VCaP (cell line): ENCODE measurements around the gene RNF145.

Source experiments
- H3K27ac ChIP-seq: fragments of 450-650 bp; 2 replicates; pipeline ENCODE4 v1.5.1; 2017
- TF ChIP-seq, protein P1 (sequence below): fragments of 450-650 bp; conservative IDR thresholded peaks from 2 replicates; pipeline ENCODE4 v1.5.1; 2017; ENCODE audit warnings: mild to moderate bottlenecking, moderate library complexity

The RNF145 gene

DNA sequence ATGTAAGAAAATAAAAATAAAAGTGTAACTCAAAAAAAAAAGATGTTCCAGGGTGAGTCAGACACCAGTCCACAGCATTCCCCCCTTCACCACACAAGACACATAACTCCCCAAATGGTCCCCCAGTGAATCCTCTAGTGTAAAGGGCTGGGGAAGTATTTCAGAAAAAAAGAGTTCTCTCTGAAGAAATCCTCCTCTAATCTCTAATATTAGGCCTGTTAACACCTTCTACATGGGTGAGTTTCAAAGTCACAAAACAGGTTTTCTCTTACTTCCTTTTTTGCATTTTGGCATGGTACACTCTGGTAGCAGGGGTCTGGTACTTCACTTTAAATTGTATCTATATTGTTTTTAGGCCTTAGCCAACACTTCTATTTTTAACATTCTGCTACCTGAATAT is 28.2 kb downstream of the RNF145 start:
- TF ChIP-seq, protein P1, sequence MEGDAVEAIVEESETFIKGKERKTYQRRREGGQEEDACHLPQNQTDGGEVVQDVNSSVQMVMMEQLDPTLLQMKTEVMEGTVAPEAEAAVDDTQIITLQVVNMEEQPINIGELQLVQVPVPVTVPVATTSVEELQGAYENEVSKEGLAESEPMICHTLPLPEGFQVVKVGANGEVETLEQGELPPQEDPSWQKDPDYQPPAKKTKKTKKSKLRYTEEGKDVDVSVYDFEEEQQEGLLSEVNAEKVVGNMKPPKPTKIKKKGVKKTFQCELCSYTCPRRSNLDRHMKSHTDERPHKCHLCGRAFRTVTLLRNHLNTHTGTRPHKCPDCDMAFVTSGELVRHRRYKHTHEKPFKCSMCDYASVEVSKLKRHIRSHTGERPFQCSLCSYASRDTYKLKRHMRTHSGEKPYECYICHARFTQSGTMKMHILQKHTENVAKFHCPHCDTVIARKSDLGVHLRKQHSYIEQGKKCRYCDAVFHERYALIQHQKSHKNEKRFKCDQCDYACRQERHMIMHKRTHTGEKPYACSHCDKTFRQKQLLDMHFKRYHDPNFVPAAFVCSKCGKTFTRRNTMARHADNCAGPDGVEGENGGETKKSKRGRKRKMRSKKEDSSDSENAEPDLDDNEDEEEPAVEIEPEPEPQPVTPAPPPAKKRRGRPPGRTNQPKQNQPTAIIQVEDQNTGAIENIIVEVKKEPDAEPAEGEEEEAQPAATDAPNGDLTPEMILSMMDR = no peak
- no peak overlapping the region for H3K27ac ChIP-seq

DNA sequence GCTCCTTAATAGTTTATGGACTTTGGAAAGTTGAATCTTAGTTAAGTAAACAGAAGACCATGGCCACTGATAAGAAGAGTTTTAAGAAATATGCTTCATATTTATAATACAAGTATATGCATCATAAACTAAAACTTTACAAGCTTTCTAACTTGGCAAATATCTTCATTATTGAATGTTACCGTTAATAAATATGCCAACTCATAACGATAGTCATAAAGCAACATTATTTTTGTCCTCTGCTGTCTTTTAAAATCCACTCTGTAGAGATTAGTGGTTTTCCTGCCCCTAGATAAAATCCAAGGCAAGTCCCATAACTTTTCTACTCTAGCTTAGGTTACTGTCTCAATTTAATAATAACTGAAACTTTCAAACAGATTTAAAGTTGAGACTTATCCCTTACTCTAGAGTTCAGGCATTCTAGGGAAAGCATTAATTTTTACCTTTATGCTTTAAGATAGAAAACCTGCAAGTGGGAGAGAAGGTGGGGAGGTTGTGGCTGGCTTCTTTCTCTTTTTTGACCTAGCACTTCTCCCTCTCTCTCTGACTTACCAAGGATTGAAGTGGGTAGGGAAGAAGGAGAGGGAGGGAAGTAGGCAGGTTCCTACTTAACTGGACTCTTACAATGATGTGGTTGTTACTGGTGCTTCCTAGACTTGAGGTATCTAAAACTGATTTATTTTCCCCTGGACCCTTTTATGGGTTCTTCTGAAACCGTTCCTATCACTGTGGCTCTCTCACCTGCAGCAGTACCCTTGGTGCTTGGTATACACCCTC is 29.6 kb downstream of the RNF145 start:
- no peak overlapping the region for H3K27ac ChIP-seq
- TF ChIP-seq, protein P1 = no peak

DNA sequence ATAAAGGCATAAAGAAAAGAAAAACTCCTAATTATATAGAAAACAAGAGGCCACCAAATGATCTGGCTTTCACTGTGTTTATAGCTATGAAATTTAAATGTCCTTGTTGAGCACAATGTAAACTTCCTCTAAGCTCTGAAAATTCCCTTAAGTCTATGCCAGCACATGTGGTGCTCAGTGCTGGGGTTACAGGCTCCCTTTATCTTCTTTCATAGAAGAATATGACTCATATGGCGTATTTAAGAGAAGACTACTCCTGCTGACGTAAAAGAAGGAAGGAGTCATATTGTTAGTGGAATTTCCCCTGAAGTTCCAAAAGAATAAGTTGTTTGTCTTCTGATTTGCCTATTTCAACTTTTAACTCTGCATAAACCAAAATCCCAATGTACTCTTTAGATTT is 30.4 kb downstream of the RNF145 start:
- TF ChIP-seq, protein P1 = no peak
- no peak overlapping the region for H3K27ac ChIP-seq

DNA sequence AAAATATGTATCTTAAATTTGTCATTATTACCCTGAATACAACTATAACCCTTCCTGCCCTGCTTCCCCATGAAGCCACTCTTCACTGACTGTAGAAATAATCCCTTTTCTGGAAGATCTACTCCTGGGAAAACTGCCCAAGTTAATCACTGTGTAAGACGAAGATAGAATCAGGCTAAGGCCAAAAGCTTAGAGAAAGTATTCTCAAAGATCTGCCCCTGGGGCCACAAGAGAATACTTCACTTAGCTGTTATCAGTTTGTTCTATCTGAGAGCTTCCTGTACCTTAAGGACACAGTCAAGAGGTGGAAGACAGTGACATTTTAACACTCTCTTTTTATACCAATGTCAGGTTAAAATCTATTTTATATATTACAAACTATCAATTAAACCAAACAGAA is 33.8 kb downstream of the RNF145 start:
- TF ChIP-seq, protein P1 = no peak
- peak overlapping the region; percentile 37 for H3K27ac ChIP-seq

DNA sequence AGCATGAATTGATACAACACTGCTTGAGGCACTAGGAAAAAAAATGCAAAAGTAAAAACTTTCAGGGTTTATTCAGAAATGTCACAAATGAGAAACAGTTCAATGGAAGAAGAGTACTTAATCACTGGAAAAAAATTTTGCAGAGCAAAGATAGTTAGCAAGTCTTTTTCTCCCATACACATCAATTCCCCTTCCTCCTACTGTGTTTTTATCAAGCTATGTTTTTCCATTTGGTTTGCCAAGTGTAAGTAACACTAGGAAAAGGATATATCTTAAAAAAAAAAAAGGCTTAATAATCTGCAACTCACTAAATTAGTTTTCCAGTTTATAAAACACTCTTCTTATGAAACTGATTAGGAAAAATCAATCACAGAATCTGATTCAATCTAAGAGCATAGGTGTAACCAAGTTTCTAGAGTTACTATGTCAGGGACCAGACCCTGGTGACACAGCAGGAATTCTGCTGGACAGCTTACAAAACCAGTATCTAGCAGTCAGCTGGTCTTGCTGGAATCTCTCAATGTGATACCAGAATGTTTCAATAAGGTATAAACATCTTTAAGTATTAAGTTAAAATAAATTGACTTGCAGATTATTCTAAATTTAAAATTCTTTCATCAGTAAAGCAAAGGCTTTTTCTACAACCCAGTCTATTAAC is 34.7 kb downstream of the RNF145 start:
- TF ChIP-seq, protein P1 = no peak
- H3K27ac ChIP-seq = peak overlapping the region; percentile 37

DNA sequence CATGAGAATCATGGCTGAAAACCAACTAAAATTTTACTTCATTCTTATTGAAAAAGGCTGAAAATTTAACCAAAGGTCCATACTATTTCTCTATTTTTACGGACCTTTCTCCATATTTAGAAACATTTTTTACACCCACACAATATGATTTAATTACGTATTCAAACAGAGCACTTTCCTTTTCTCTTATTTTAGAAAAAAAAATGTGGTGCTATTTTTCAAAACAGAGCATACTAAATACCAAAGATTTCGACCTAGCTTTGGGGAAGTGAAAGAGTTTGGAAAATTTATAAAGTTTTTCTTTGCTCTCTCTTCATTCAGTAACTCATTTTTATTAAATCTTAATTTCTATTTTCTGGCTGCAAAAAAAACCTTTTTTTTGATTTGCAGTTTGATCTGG is 38.1 kb downstream of the RNF145 start:
- TF ChIP-seq, protein P1 = no peak
- no peak overlapping the region for H3K27ac ChIP-seq

DNA sequence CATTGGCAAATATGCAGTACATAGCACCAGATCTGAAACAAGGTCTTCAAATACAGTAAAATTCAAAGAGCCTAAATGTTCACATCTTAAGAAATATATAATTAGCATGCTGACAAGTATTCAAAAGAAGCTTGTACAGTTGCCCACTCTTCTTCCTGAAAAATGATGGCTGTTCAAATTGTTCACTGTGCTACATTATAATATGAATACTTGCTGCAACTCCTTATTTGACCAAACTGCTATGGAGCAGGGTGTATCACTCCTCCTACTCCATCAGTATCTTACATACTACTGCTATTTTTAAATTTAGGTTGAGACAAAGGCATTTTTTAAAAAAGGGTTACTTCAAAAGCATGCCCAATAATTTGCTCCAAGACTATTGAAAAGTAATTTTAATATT is 39.3 kb downstream of the RNF145 start:
- no peak overlapping the region for H3K27ac ChIP-seq
- TF ChIP-seq, protein P1 = no peak
